ENCODE measurements around the gene GSDMA.
A peak's percentile ranks its signal among the peaks of the same experiment; 100 is the strongest.
"Not testable (repeated sequence)": the region's sequence is repeated elsewhere in the genome, so short reads cannot be mapped to it uniquely, and the experiment has no call there.

The GSDMA gene

DNA sequence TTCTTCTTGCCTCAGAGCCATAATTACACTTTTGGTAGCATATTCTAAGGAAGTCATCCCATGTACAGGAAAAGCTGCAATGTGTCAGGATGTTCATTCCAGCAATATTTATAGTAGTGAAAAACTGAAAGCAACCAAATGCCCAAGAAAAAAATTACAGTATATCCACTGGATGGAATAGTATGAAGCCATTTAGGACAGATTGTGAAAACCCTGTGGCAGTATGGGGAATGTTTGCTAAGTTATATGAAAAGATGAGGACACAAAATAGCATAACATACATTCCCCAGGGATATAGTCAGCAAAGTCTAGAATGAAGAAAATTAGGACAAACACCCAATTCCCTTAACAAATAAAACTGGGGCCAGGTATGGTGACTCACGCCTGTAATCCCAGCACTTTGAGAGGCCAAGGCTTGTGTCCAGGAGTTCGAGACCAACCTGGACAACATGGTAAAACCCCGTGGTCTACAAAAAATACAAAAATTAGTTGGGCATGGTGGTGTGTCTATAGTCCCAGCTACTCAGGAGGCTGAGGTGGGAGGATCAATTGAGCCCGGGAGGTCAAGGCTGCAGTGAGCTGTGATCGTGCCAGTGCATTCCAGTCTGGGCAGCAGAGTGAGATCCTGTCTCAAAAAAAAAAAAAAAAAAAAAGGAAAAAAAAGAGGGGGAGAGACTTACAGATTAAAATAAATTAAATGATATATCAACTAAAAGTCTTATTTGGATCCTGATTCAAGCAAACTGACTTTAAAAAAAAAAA lies 33.0 kb upstream of the GSDMA start:
- DNase-seq (ENCODE audit: low read depth), result peak; percentile 88

DNA sequence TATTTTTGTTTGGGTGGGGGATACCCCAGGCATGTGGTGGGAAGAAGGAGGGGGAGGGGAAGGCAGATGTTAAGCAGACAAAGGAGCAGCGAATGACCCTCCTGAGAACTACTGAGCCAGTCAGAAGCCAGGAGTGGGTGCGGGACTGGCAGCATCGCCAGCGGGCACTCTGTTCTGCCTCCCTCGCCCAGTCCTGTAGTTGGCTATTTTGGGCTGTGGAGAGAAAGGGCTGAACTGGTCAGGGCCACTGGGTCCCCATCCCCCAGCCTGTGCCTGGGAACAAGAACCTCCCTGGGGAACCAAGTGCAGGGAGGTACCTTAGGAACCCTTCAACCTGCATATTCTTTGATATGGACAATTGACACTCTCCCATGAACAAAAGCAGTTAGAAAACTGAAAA lies 28.9 kb upstream of the GSDMA start:
- no peak for DNase-seq (ENCODE audit: low read depth)

DNA sequence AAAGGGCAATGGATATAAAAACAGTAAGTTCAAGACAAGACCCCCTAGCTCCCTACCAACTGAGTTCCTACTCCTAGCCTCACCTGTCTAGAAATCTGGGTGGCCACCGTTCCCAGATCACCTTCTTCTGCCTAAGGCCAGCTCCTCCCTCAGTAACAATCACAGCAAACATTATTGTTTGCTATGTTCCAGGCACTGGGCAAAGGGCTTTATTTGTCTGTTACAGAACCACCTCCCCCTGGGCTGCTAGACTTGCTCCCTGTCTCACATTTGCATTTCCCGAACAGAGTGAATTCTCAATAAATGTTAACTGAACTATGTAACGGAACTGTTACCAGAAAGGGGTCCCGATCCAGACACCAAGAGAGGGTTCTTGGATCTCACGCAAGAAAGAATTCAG lies 28.5 kb upstream of the GSDMA start:
- DNase-seq (ENCODE audit: low read depth), result no peak

DNA sequence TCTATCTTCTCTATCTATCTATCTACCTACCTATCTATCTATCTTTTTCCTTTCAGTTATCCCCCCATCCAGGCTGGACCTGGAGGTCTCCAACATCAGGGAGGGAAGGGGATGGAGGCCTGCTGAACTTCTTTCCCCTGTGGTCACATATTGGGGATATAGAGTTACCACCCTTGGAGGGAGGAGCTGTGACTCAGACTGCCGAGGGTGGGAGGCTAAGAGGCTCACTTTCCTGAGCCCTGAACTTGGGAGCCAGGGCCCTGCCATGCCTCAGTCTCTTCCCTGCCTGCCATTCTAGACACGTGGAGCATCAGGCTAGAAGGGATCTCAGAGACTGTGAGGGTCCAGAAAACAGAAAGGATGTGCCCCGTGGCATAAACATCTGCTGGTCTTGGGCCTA lies 26.9 kb upstream of the GSDMA start:
- DNase-seq (ENCODE audit: low read depth), result no peak

DNA sequence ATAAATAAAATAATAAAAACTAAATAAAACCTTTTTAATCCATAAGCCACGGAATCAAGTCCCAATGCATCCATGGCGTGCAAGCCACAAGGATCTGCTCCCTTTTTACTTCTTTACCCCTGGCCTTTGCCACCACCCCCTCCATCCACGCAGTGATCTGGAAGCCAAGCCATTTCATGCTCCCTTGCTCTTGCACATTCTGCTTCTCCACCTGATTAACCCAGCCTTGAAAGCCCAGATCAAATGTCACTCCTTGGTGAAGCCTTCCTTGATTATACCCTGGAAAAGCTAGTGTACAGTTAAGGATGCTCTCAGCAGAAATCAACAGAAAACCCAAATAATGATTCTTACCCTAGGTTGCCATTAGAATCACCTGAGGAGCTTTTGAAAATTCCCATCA lies 25.4 kb upstream of the GSDMA start:
- no peak for DNase-seq (ENCODE audit: low read depth)

DNA sequence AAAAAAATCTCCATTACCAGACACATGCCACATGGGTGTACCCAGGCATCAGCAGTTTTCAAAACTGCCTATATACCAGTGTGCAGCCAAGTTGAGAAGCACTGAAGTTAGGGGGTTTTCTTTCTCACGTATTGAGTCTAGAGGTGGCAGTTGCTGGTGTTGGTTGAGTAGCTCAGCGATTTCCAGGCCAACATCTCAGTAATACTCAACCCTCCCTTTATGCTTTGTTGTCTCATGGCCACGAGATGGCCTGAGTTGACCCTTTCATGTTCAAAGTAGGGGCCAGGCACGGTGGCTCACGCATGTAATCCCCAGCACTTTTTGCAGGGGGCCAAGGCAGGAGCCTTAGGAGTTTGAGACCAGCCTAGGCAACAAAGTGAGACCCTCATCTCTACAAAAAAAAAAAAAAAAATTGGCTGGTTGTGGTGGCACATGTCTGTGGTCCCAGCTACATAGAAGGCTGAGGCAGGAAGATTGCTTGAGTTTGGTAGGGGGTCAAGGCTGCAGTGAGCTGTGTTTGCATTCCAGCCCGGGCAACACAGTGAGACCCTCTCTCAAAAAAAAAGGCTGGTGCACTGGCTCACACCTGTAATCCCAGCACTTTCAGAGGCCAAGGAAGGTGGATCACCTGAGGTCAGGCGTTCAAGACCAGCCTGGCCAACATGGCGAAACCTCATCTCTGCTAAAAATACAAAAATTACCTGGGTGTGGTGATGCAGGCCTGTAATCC lies 24.5 kb upstream of the GSDMA start:
- DNase-seq (ENCODE audit: low read depth), result no peak

DNA sequence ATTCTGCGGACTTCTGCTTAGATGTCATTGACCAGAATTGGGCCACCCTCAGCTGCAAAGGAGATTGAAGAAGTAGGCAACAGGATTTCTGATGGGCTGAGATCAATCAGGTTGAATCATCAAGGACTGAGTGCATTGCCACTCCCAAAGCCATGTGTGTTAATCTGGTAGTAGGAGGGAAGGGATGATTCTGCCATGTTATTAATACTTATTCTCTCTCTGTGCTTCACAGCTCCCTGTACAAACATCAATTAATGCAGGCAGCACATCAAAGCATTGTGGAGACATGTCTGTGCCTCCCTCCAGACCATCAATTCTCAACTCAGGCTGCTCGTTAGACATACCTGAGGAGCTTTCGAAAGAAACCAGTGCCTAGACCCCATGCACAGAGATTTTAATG lies 23.7 kb upstream of the GSDMA start:
- DNase-seq (ENCODE audit: low read depth), result no peak

DNA sequence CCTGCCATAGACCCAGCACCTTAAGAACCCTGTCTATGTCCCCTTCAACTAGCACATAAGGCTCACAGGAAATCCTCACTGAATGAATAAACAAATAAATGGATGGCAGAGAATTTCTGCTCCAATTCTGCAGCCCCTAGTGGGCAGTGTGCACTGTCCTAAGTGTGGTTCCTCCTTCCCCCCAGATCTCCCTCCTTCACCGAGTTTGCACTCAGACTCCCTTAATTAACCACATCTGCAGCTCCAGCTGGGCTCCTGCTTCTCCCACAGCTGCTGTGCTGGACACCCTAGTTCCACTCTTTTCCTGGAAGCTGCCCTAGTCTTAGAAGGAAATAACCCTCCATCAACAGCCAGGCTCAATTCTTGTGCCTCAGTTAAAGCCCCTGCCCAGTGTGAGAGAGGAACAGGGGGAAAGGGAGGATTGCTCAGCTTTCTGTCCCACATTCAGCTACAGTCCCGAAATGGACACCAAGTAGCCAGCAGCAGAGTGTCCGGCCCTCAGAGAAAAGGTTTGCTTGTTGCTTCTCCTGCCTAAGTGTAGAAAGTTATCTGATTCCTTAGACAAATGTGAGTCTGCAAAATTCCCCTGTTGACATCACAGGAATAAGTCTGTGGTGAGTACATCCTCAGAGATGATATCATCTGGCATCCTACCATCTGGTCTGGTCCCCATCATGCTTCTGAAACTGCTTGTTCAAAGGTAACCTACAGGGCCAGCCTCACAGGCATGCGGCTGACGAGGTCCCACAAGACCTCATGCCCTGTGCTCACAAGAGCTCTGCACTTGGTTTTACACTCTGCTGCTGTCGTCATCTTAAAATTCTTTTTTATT lies 23.0 kb upstream of the GSDMA start:
- DNase-seq (ENCODE audit: low read depth), result peak; percentile 97

DNA sequence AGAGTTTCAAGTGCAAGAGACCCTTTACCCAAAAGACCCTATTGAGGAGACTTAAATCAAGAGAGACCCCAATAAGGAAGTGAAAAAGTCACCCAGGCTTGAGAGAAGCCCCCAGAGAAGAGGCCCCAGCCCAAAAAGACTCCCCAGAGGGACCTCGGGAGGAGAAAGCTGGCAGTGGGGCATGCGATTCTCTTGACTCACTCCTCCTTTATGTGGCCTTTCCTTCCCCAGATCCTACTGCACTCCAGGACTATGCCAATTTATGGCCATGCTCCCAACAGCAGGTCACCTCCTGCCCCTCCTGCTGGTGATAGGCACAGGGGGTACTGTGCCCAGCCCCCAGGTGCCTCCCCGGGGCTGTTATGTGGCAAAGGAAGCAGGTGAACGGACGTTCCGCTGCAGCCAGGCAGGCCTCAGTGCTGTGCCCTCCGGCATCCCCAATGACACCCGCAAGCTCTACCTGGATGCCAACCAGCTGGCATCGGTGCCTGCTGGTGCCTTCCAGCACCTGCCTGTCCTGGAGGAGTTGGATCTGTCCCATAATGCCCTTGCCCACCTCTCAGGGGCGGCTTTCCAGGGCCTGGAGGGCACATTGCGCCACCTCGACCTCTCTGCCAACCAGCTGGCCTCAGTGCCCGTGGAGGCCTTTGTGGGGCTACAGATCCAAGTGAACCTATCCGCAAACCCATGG lies 19.0 kb upstream of the GSDMA start:
- DNase-seq (ENCODE audit: low read depth), result no peak

DNA sequence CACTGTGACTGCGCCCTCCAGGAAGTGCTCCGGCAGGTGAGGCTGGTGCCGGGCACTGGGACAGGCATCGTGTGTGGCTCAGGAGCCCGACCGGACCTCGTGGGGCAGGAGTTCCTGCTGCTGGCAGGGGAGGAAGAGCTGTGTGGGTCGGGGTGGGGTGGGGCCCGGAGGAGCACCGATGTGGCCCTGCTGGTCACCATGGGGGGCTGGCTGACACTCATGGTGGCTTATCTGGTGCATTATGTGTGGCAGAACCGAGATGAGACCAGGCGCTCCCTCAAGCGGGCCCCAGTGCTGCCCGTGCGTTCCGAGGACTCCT lies 18.5 kb upstream of the GSDMA start:
- DNase-seq (ENCODE audit: low read depth), result no peak

DNA sequence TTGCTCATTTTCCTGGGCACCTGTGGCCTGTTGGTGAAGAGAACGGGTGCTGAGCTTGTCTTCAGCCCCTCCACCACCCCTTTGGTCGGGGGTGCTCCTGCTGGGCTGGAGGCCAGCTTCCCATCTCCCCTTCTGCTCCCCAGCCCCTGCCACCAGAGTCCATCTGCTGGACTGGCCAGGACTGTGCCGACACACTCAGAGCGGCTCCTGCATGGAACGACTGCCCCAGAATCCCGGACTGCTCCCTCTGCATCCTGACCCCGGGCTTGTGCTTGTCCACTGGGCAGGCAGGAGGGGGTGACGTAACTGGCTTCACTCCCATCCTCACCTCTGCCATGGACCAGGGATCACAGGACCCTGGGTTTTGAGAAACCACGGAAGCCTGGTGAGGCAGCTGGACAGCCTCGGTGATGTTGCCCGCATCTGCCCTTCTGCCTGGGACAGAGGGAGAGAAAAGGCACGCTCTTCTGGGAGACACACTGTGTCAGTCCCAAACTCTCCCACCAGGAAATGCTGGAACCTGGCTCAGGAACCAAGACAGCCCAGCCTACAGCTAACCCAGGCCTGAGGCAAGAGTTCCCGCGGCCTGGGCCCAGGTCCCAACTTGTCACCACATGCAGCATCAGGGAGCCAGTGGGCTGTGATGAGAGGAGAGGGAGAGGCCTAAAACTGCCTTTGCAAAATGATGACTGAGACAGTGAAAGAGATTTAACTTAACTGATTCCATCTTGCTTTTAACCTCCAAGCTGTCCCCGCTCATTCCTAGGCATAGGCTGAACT lies 16.1 kb upstream of the GSDMA start:
- DNase-seq (ENCODE audit: low read depth), result no peak

DNA sequence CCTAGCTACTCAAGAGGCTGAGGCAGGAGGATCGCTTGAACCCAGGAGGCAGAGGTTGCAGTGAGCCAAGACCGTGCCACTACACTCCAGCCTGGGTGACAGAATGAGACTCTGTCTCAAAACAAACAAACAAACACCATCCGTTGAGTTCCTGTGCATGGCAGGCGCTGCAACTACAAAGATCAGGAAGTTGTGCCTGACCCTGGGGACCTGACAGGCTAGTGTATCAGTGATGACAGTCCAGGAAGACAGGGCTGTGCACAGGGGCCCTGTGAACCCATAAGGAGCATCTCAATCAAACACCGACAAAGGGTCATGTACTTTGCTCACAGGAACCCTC lies 14.3 kb upstream of the GSDMA start:
- DNase-seq (ENCODE audit: low read depth), result not testable (repeated sequence)

DNA sequence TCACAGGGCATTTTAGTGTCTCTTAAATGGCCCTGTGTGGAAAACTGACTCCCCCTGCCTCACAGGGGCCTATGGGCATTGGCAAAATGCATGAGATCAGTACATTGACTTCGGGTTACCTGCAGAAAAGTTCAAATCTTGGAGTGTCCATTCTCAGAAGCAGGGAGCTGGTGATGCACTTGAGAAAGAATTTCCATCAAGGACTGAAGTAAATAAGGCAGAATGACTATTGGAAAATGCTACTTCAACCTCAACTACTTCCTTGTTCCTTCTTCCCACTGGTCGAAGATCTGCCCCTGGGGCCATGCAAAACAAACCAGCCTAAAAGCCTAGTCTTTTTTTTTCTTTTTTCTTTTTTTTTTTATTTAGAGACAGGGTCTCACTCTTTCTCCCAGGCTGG lies 13.8 kb upstream of the GSDMA start:
- no peak for DNase-seq (ENCODE audit: low read depth)

DNA sequence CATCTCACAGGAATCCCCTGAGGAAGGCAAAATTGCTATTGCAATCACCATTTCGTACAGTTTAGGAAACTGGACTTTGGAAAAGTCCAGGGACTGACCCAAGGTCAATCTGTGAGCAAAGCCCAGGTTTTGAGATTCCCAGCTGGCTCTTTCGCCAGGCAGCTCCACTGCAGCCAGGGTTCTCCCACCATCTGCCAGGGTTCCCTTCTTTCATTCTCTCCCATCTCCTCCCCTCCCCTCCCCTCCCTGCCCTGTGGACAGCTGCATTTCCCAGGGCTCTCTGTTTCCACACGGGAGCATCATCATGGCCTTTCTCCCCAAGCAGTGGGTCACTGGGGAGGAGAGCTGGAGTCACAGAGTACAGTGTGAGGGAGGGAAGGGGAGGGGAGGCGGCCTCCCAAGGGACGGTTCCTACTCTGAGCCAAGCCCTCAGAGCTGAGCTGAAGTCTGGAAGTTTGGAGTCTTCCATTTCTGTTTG lies 11.9 kb upstream of the GSDMA start:
- DNase-seq (ENCODE audit: low read depth), result no peak

DNA sequence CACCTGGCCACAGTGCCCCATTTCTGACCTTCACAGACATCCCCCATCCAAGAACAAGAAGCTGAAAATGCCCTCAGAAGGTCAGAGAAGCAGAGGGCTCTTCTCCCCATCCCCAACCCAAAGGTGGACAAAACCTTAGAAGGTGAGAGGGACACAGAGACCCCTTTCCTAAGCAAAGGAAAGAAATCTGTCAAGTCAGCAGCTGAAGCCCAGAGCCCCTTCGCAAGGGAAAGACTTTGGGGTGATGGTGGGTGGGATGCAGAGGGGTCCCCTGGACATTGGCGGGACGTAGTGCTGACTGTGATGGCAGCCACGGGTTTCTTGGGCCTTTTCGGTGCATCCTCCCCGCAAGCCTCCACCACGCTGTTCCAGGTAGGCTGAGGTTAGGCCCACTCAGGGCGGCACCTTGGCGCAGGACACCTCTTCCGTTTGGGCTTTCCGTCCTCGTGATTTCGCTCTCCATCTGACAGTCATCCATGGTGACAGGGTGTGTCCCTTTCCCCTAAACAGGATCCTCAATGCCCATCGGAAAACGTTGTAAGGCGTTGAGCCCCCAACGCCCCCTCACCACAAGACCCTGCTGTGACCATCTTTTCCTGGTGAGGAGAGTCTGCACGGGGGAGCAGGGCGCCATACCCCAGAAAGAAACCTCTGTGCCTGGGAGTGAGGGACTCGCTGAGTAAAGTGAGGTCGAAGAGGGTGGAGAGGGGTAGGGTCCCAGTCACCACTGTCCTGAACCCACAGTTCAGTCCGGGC lies 10.7 kb upstream of the GSDMA start:
- DNase-seq (ENCODE audit: low read depth), result no peak

DNA sequence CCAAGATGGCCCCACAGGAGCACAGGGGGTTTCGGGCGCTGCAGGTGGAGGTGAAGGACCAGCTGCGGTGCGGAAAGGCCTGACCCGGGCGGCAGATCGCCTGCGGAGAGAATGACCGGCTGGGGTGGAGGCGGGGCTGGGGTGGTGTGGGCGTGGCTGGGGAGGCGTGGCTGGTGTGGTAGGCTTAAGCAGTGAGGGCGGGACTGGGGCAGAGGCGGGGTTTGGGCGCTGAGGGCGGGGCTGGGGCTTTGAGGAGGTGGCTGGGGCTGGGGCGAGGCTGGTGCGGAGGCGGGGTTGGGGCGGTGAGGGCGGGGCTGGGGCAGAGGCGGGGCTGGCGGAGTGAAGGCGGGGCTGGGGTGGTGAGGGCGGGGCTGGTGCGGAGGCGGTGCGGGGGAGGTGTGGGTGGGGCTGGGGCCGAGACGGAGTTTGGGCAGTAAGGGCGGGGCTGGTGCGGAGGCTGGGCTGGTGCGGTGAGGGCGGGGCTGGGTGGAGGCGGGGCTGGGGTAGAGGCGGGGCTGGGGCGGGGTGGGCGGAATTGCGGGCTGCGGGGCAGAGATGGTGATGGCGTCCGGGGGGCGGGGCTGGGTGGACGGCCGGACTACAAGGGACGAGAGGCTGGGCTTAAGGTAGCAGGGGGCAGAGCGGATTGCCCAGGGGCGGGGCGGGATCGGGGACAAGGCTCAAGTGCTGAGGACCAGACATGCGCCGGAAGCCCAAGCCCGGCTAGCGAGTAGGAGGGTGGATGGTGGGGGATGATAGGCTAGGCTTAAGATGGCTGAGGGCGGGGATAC lies 9.9 kb upstream of the GSDMA start:
- DNase-seq (ENCODE audit: low read depth), result peak; percentile 92

DNA sequence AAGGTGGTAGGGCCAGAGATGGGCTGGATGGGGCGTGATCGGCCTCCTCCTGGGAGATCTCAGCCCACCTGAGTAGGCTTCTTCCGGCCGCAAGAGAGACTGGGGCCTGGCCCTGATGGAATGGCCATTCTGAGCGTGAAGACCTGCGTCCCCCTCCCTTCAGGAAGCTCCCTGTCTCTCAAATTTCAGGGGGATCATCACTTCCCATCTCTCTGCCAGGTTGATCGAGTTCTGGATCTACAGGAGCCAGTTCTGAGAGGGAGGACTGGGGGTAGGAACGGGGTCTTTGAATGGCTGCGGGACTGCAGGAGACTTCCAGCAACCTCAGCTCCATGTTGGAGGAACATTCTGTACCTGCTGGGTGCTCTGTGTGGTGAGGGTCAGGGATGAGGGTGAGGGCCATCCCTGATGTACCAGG lies 9.3 kb upstream of the GSDMA start:
- DNase-seq (ENCODE audit: low read depth), result no peak

DNA sequence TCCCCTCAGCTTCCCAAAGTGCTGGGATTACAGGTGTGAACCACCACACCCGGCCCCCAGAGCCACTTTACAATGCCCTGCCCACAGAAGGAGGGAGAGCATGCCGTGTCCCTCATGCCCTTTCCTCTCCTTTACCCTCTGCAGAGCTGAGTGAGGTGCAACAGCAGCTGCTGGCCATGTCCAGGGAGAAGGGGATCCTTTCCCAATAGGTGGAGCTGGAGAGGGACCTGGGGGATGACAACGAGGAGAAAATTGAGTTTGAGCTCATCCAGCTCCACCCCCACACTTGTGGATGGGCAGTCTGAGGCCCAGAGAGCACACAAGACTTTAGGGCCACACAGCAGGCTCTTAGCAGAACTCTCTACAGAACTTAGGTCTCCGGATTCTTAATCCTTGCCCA lies 7.9 kb upstream of the GSDMA start:
- DNase-seq (ENCODE audit: low read depth), result no peak

DNA sequence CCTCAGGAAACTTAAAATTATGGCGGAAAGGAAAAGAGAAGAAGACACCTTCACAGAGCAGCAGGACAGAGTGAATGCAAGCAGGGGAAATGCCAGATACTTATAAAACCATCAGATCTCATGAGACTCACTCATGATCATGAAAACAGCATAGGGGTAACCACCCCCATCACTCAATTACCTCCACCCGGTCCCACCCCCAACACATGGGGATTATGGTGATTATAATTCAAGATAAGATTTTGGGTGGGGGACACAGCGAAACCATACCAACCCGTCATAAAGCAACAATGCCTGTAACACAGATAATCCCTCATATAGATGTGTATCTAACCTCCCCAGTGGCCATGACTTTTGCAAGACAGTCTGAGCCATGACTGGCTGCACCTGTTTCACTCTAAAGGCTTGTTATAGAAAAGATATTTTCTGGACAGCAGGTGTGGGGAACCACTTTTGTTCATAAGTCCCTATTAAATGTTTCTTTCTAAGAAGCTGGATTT lies 7.0 kb upstream of the GSDMA start:
- DNase-seq (ENCODE audit: low read depth), result no peak

DNA sequence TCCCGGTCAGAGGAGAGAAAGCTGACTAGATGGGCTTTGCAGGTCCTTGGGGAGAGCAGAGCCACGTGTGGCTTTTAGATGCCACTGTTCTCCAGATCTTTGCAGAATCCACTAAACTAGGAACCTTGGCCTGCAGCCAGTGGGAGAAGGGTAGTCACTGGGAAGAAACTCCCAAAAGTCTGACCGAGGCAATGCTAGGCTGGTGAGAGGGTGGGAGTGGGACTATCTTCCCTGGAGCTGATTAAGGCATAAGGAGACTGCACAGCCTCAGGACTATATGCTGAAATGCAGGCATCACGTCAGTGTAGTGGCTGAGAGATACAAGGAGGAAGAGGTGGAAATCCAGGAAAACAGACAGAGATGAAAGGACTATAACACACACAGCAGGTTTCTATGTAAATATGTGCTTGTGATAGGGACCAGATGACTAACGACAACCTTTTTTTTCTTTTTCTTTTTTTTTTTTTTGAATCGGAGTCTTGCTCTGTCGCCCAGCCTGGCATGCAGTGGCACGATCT lies 2.2 kb upstream of the GSDMA start:
- no peak for DNase-seq (ENCODE audit: low read depth)

All from amniotic epithelial cell (primary cell).